B cell (primary cell): ENCODE data around the gene RCAN3. TPM values are rescaled to one million over a fixed set of nuclear protein-coding genes. Genes with fewer than 3 reads are reported as not detected.

Experiments
- ATAC-seq: fragments of 200-7000 bp; cut with Tn5 transposase; one replicate; pipeline ENCODE4 v1.10.0; 2021; ENCODE audit warnings: low read depth, mild to moderate bottlenecking, moderate number of reproducible peaks, moderate library complexity
- CTCF ChIA-PET: fragments of 350-600 bp; sonication (Branson Sonifier 250); formaldehyde crosslinking; loops from one replicate; lab custom pipeline; 2021; ENCODE audit warnings: antibody characterized with exemption, inconsistent platforms; lab: Charles Lee
- POLR2A ChIA-PET: fragments of 350-600 bp; sonication (Branson Sonifier 250); formaldehyde crosslinking; loops from one replicate; lab custom pipeline; 2021; ENCODE audit warnings: antibody characterized with exemption; lab: Charles Lee
- DNase-seq: peaks from one replicate; pipeline ENCODE4 v3.0.0; 2013
- H2AFZ ChIP-seq: 2 replicates; pipeline ENCODE4 v1.6.1; 2012; ENCODE audit warnings: mild to moderate bottlenecking, low read depth, low read length; ENCODE audit not compliant: insufficient read depth, poor library complexity, severe bottlenecking
- H3K27ac ChIP-seq, 2 donors: 1 replicate in 1 of 2; 2 replicates in 1 of 2; pipeline ENCODE4 v1.5.1; 2012 to 2013; ENCODE audit warnings: low read length in 2 of 2, mild to moderate bottlenecking in 2 of 2, moderate library complexity in 1 of 2
- H3K27me3 ChIP-seq, 4 experiments: fragments of 200-600 bp in 1 of 4; sonication (generic) in 1 of 4; replicated peaks in 1 of 4; 1 replicate in 2 of 4; 2 replicates in 2 of 4; pipeline versions ENCODE4 v1.6.1 to v1.7.0; 2013 to 2016; ENCODE audit warnings: low read length in 3 of 4, mild to moderate bottlenecking in 2 of 4, mixed read lengths in 1 of 4, moderate library complexity in 1 of 4; ENCODE audit not compliant: insufficient read depth in 4 of 4, control insufficient read depth in 3 of 4; ENCODE audit errors: control extremely low read depth in 1 of 4
- H3K36me3 ChIP-seq, 2 experiments: replicated peaks in 1 of 2; 1 replicate in 1 of 2; 2 replicates in 1 of 2; pipeline versions ENCODE4 v1.6.1 to v1.7.1; 2013; ENCODE audit warnings: low read length in 1 of 2; ENCODE audit not compliant: insufficient read depth in 2 of 2, control insufficient read depth in 1 of 2; ENCODE audit errors: control extremely low read depth in 1 of 2, extremely low read depth in 1 of 2
- H3K4me1 ChIP-seq, 2 donors: fragments of 200-600 bp in 1 of 2; sonication (generic) in 1 of 2; 1 replicate in 1 of 2; 2 replicates in 1 of 2; pipeline versions ENCODE4 v1.5.1 to v1.6.1; 2013 to 2017; ENCODE audit warnings: low read length in 2 of 2; ENCODE audit not compliant: control insufficient read depth in 2 of 2, insufficient read depth in 2 of 2
- H3K4me2 ChIP-seq: replicated peaks from 2 replicates; pipeline ENCODE3; 2012; ENCODE audit warnings: mild to moderate bottlenecking, low read depth, low read length; ENCODE audit not compliant: poor library complexity, severe bottlenecking
- H3K4me3 ChIP-seq, 5 experiments: fragments of 200-600 bp in 1 of 5; sonication (generic) in 1 of 5; 1 replicate in 3 of 5; 2 replicates in 2 of 5; pipeline versions ENCODE4 v1.5.1 to v1.7.0; 2011 to 2016; ENCODE audit warnings: low read length in 4 of 5, mild to moderate bottlenecking in 4 of 5, low read depth in 2 of 5, control low read depth in 1 of 5, moderate library complexity in 1 of 5; ENCODE audit not compliant: insufficient read depth in 1 of 5; ENCODE audit errors: control extremely low read depth in 1 of 5, extremely low read depth in 1 of 5
- H3K79me2 ChIP-seq: fragments of 200-600 bp; sonication (generic); one replicate; pipeline ENCODE4 v1.6.0; 2016; ENCODE audit warnings: low read length; ENCODE audit not compliant: control insufficient read depth, insufficient read depth
- H3K9ac ChIP-seq: fragments of 200-600 bp; sonication (generic); 2 replicates; pipeline ENCODE4 v1.6.1; 2017; ENCODE audit warnings: mild to moderate bottlenecking, low read length, moderate library complexity
- H3K9me3 ChIP-seq, 3 donors: one replicate each; pipeline versions ENCODE4 v1.6.1 to v1.7.1; 2013; ENCODE audit warnings: low read length in 2 of 3; ENCODE audit not compliant: control insufficient read depth in 2 of 3, insufficient read depth in 1 of 3; ENCODE audit errors: control extremely low read depth in 1 of 3
- H4K20me1 ChIP-seq: 2 replicates; pipeline ENCODE4 v1.6.0; 2012; ENCODE audit warnings: mild to moderate bottlenecking, low read length; ENCODE audit not compliant: insufficient read depth, control insufficient read depth, poor library complexity, severe bottlenecking
- H3K27ac Mint-ChIP-seq: one replicate; pipeline ENCODE4 v1.8.0; 2021; ENCODE audit warnings: mixed read lengths
- H3K27me3 Mint-ChIP-seq: one replicate; pipeline ENCODE4 v1.8.0; 2021; ENCODE audit warnings: mixed read lengths
- H3K4me1 Mint-ChIP-seq: one replicate; pipeline ENCODE4 v1.8.0; 2021; ENCODE audit warnings: mixed read lengths
- H3K4me3 Mint-ChIP-seq: one replicate; pipeline ENCODE4 v1.8.0; 2021; ENCODE audit warnings: mixed read lengths
- H3K9me3 Mint-ChIP-seq: one replicate; pipeline ENCODE4 v1.8.0; 2022; ENCODE audit warnings: mixed read lengths; ENCODE audit not compliant: insufficient read depth
- CTCF ChIP-seq: fragments of 200-600 bp; IDR thresholded peaks from one replicate; pipeline ENCODE4 v1.8.0; 2022; ENCODE audit warnings: antibody characterized with exemption, mild to moderate bottlenecking
- EZH2 ChIP-seq: IDR thresholded peaks from 2 replicates; pipeline ENCODE4 v1.6.1; 2012; ENCODE audit warnings: borderline replicate concordance, low read depth, mild to moderate bottlenecking, moderate library complexity, low read length; ENCODE audit not compliant: insufficient read depth, poor library complexity, severe bottlenecking
- WGBS: methylation state at CpG from one replicate; pipeline ENCODE4 v1.1.5; 2013; ENCODE audit warnings: missing lambda C conversion rate; ENCODE audit not compliant: insufficient coverage; 5-methylcytosine and 5-hydroxymethylcytosine counted together
- intact Hi-C: fragments of 100-400 bp; cut with micrococcal nuclease; formaldehyde crosslinking; loops from one replicate; pipeline ENCODE4 v1.10.0; 2022
- polyA plus RNA-seq: library from polyadenylated mRNA; depleted of rRNA; stranded (reverse); fragments of >200 nt; gene quantifications from 2 replicates; pipeline ENCODE4 v1.2.3, GENCODE V29; 2012
- total RNA-seq, 2 donors: library from RNA; stranded (reverse); fragments of 120-200 nt in 1 of 2; gene quantifications; 1 replicate in 1 of 2; 2 replicates in 1 of 2; pipeline versions ENCODE4 v1.2.3 to v1.2.4, GENCODE V29; 2013 to 2022

RCAN3 gene
- total and polyA plus RNA-seq, 2 donors (not counting 1 experiment from before 2014, with no cell fraction given) = 19.3 to 37.3 TPM

- H3K79me2 ChIP-seq = no peaks in the 10 kb centered on the region
- H3K4me3 Mint-ChIP-seq = no peak overlapping the region
- intact Hi-C loops = loop anchor here (2.0 kb wide), 1 partner anchor 13 kb away; no protein-coding TSS in a partner anchor
- ChIA-PET POLR2A (interaction anchor here (0.6 kb wide), 1 partner anchor 408 kb away, joined by 3 read pairs; no protein-coding TSS in a partner anchor), CTCF (interaction anchor here (2.3 kb wide), 1 partner anchor 33 kb away, joined by 7 read pairs; no protein-coding TSS in a partner anchor)
- H3K4me3 ChIP-seq = no peak overlapping the region
- peaks cover 0 to 5% (median 0%) of the 10 kb centered on the region in 3 donors for H3K9me3 ChIP-seq
- no peak overlapping the region for H3K27ac ChIP-seq
- TF ChIP-seq CTCF (no peak), EZH2 (no peak)
- no peak for DNase-seq
- no CpG with 5 or more reads among the region's 3 CpGs for WGBS
- H3K4me1 Mint-ChIP-seq = peaks cover 20% of the 10 kb centered on the region
- no peak for ATAC-seq
- no peaks in the 10 kb centered on the region for H3K36me3 ChIP-seq
- no peaks in the 10 kb centered on the region for H3K9me3 Mint-ChIP-seq
- no peaks in the 10 kb centered on the region for H4K20me1 ChIP-seq
- peaks cover 15 to 18% of the 10 kb centered on the region in 2 donors for H3K4me1 ChIP-seq
- H3K27ac Mint-ChIP-seq = no peak overlapping the region
- no peak overlapping the region for H2AFZ ChIP-seq
- no peak overlapping the region for H3K4me2 ChIP-seq
- H3K27me3 ChIP-seq = peaks cover 0 to 34% (median 9%) of the 10 kb centered on the region in 4 experiments
- no peak overlapping the region for H3K9ac ChIP-seq
- H3K27me3 Mint-ChIP-seq = peaks cover 17% of the 10 kb centered on the region
Observed at GRCh38 chr1:24553931-24554330, 51.3 kb downstream of the RCAN3 start.

DNA sequence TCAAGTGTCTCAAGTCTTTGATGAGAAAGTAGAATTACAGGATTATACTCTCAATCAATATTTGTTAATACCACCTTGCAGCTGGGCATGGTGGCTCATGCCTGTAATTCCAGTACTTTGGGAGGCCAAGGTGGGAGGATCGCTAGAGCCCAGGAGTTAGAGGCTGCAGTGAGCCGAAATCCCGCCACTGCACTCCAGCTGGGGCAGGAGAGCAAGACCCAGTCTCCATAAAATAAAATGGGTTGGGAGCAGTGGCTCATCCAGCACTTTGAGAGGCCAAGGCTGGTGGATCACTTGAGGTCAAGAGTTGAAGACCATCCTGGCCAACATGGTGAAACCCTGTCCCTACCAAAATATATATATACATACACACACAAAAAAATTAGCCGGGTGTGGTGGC, 52.1 kb downstream of the RCAN3 start:
- no peak for TF ChIP-seq EZH2
- Histone ChIP-seq H3K36me3 (no peaks in the 10 kb centered on the region), H4K20me1 (no peaks in the 10 kb centered on the region), H3K27ac (no peak overlapping the region), H3K9ac (no peak overlapping the region), H3K27me3 (peaks cover 0 to 34% (median 9%) of the 10 kb centered on the region in 4 experiments), H3K9me3 (peaks cover 0 to 5% (median 0%) of the 10 kb centered on the region in 3 donors), H2AFZ (no peak overlapping the region), H3K4me1 (peaks cover 11 to 18% of the 10 kb centered on the region in 2 donors), H3K4me3 (no peak overlapping the region), H3K79me2 (no peaks in the 10 kb centered on the region), H3K4me2 (no peak overlapping the region)
- ATAC-seq = no peak
- ChIA-PET CTCF (interaction anchor here (1.1 to 2.3 kb wide), 2 partner anchors 19 to 32 kb away, joined by 3 to 7 read pairs; no protein-coding TSS in a partner anchor), POLR2A (no interaction called here)
- Mint-ChIP-seq H3K9me3 (no peaks in the 10 kb centered on the region), H3K27ac (no peak overlapping the region), H3K4me1 (peaks cover 19% of the 10 kb centered on the region), H3K4me3 (no peak overlapping the region), H3K27me3 (peaks cover 17% of the 10 kb centered on the region)
- WGBS = 100% methylated on average over 1 of the region's 4 CpGs
- intact Hi-C loops = loop anchor here (2.0 kb wide), 1 partner anchor 14 kb away; no protein-coding TSS in a partner anchor
- no peak for DNase-seq
